BLaER1 treated with 17β-estradiol and CSF1 and Interleukin-3, amounts not matched to agents 10 nM and 100 nM (cell line): Measurements from ENCODE around the gene STAT3.
A peak's percentile ranks its signal among the peaks of the same experiment; 100 is the strongest.
"Not testable (repeated sequence)": the region's sequence is repeated elsewhere in the genome, so short reads cannot be mapped to it uniquely, and the experiment has no call there.

ENCODE experiments used
- H3K27ac ChIP-seq, 11 experiments: shearing (Covaris generic); formaldehyde crosslinking; 2 replicates each; pipeline ENCODE4 v1.8.1; 2022
- H3K27me3 ChIP-seq, 11 experiments: shearing (Covaris generic); formaldehyde crosslinking; 2 replicates each; pipeline ENCODE4 v1.8.1; 2022
- H3K36me3 ChIP-seq, 11 experiments: shearing (Covaris generic); formaldehyde crosslinking; 2 replicates each; pipeline ENCODE4 v1.8.1; 2022
- H3K4me1 ChIP-seq, 10 experiments: shearing (Covaris generic); formaldehyde crosslinking; 2 replicates each; pipeline ENCODE4 v1.8.1; 2022
- H3K4me2 ChIP-seq, 11 experiments: shearing (Covaris generic); formaldehyde crosslinking; 2 replicates each; pipeline ENCODE4 v1.8.1; 2022
- H3K4me3 ChIP-seq, 10 experiments: shearing (Covaris generic); formaldehyde crosslinking; 2 replicates each; pipeline ENCODE4 v1.8.1; 2022
- H3K9ac ChIP-seq, 11 experiments: shearing (Covaris generic); formaldehyde crosslinking; 2 replicates each; pipeline ENCODE4 v1.8.1; 2022
- H3K9me3 ChIP-seq, 11 experiments: shearing (Covaris generic); formaldehyde crosslinking; replicated peaks in 1 of 11; 2 replicates each; pipeline ENCODE4 v1.8.1; 2022
- H4K20me1 ChIP-seq, 11 experiments: shearing (Covaris generic); formaldehyde crosslinking; 2 replicates each; pipeline ENCODE4 v1.8.1; 2022
- Cebpa-rat ChIP-seq, 11 experiments: shearing (Covaris generic); IDR thresholded peaks; 2 replicates each; pipeline ENCODE4 v1.8.1; 2022

Gene STAT3

DNA sequence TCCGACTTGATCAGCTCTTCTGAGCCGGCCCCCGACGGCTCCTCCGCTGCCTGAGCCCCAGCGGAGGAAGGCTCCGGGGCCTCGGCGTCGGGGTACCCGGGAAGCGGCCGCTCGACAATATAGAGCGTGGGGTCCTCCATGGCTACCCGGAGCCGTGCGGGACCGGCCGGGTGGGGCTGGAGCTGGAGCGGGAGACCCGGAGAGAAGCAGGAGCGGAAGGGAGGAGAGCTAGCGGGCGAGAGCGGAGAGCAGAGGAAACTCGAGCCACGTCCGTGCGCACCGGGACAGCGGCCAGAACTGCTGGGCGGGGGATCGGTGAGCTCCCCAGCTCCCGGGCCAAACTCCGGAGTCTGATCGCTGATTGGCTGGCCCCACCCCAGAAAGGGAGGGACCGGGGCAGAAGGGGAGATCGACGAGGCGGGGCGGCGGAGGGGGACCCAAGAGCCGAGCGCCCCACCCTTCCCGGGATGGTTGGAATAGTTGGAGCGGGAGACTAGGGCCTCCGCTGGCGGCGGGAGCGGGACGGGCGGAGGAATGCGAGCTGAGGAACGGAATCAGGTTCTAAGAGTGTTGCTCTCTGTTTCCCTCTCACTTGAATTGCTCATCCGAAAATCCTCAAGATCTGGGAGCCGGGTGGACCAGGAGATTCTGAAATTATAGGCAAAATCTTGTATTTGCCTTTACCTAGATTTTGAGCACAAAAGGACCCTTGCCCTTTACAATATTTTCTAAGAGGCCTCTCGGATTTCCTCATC is 34.9 kb upstream of the STAT3 start, which contains the start of gene CAVIN1:
Gene CAVIN1 (minus strand): TSS at position 299 of the 755 bp plus-strand sequence. CDS start 159 bp downstream, at position 140.
- Histone ChIP-seq H3K4me1 (peaks cover 0 to 53% (median 2%) of the 10 kb centered on the region in 10 experiments; a peak in 7 of 20 replicates), H3K4me3 (peak within 1 kb of the TSS in 2 of 10 experiments; percentile 14 to 17; a peak in 1 of 20 replicates), H3K9me3 (peaks cover 0 to 6% (median 0%) of the 10 kb centered on the region in 11 experiments; a peak in 1 of 22 replicates), H3K4me2 (peak within 1 kb of the TSS in 5 of 11 experiments; percentile 1 to 71 (median 47); a peak in 7 of 22 replicates), H3K27me3 (peaks cover 55 to 76% (median 70%) of the 10 kb centered on the region in 11 experiments), H4K20me1 (peaks cover 0 to 26% (median 0%) of the 10 kb centered on the region in 11 experiments; a peak in 4 of 22 replicates), H3K27ac (no peak within 1 kb of the TSS), H3K36me3 (no peaks in the 10 kb centered on the region), H3K9ac (no peak within 1 kb of the TSS)
- no peak for TF ChIP-seq Cebpa-rat (IDR thresholded peaks at IDR 0.05)

GRCh38 chr17:42422412-42422957 is 34.2 kb upstream of the STAT3 start:
- no peak for TF ChIP-seq Cebpa-rat (IDR thresholded peaks at IDR 0.05)
- peak overlapping the region in 5 of 11 experiments; percentile 1 to 71 (median 47); a peak in 7 of 22 replicates for H3K4me2 ChIP-seq
- no peaks in the 10 kb centered on the region for H3K36me3 ChIP-seq
- H3K27me3 ChIP-seq: peaks cover 55 to 76% (median 70%) of the 10 kb centered on the region in 11 experiments
- H3K4me3 ChIP-seq: peak overlapping the region in 2 of 10 experiments; percentile 14 to 17; a peak in 1 of 20 replicates
- H4K20me1 ChIP-seq: peaks cover 0 to 26% (median 0%) of the 10 kb centered on the region in 11 experiments; a peak in 4 of 22 replicates
- H3K9ac ChIP-seq: no peak overlapping the region
- peaks cover 0 to 6% (median 0%) of the 10 kb centered on the region in 11 experiments; a peak in 1 of 22 replicates for H3K9me3 ChIP-seq
- no peak overlapping the region for H3K27ac ChIP-seq
- peaks cover 0 to 56% (median 2%) of the 10 kb centered on the region in 10 experiments; a peak in 7 of 20 replicates for H3K4me1 ChIP-seq

DNA sequence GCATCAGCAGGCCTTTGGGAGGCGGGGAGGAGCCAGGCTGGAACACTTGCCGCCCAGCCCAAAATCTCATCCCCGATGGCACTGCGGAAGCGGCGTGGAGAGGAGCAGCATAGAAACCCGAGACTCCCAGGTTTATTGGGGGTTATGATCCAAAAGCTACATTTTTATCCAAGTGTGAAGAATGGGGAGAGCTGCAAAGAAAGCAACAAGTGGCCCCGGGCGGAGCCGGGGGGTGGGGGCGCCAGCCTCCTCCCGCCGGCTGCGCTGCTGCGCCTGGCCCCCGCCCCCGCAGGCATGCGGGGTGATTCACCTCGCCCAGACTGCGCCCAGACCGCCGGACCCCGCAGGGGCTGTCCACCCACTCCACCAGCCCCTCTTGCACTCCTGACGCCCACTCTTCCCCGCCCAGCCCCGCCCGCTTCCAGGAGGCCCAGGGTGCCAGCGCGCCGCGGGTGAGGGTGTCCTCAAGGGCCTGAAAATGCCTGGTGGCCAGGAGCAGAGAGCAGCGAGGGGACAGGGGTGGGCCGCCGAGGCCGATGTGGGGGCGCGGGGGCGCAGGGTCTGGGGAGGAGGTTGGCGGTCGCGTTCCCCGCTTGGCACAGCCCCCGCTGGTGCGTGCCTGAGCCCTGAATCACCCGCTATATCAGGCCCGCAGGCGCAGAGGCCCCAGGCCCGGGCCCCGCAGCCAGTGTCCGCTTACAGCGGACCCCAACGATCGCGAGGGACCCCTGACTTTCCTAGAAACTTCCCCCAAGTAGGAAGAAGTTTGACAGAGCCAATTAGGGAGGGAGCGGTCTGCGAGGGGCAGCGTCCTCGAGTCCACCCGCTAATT is 33.5 kb upstream of the STAT3 start:
- Histone ChIP-seq H3K4me1 (peaks cover 0 to 62% (median 2%) of the 10 kb centered on the region in 10 experiments; a peak in 7 of 20 replicates), H3K36me3 (no peaks in the 10 kb centered on the region), H3K9ac (no peak overlapping the region), H3K4me3 (peak overlapping the region in 1 of 10 experiments; percentile 31; a peak in 1 of 20 replicates), H4K20me1 (peaks cover 0 to 26% (median 0%) of the 10 kb centered on the region in 11 experiments; a peak in 4 of 22 replicates), H3K27ac (no peak overlapping the region), H3K9me3 (peaks cover 0 to 6% (median 0%) of the 10 kb centered on the region in 11 experiments; a peak in 1 of 22 replicates), H3K4me2 (peak overlapping the region in 4 of 11 experiments; percentile 23 to 58 (median 48); a peak in 6 of 22 replicates), H3K27me3 (peaks cover 55 to 76% (median 70%) of the 10 kb centered on the region in 11 experiments)
- no peak for TF ChIP-seq Cebpa-rat (IDR thresholded peaks at IDR 0.05)

GRCh38 chr17:42421136-42421506 is 32.9 kb upstream of the STAT3 start:
- peak overlapping the region in 1 of 10 experiments; percentile 31; a peak in 1 of 20 replicates for H3K4me3 ChIP-seq
- no peak for TF ChIP-seq Cebpa-rat (IDR thresholded peaks at IDR 0.05)
- peaks cover 55 to 75% (median 69%) of the 10 kb centered on the region in 11 experiments for H3K27me3 ChIP-seq
- peaks cover 0 to 6% (median 0%) of the 10 kb centered on the region in 11 experiments; a peak in 1 of 22 replicates for H3K9me3 ChIP-seq
- H3K4me1 ChIP-seq: peaks cover 0 to 68% (median 2%) of the 10 kb centered on the region in 10 experiments; a peak in 9 of 20 replicates
- H3K4me2 ChIP-seq: peak overlapping the region in 3 of 11 experiments; percentile 47 to 58 (median 50); a peak in 6 of 22 replicates
- H3K36me3 ChIP-seq: no peaks in the 10 kb centered on the region
- no peak overlapping the region for H3K9ac ChIP-seq
- H4K20me1 ChIP-seq: peaks cover 0 to 26% (median 0%) of the 10 kb centered on the region in 11 experiments; a peak in 4 of 22 replicates
- no peak overlapping the region for H3K27ac ChIP-seq

DNA sequence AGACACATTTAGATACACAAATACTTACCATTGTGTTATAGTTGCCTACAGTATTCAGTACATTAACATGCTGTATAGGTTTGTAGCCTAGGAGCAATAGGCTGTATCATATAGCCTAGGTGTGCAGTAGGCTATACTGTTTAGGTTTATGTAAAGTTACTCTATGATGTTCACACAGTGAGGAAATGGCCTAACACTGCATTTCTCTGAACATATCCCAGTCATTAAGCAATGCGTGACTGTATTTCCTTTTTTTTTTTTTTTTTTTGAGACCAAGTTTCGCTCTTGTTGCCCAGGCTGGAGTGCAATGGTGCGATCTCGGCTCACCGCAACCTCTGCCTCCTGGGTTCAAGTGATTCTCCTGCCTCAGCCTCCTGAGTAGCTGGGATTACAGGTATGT is 29.7 kb upstream of the STAT3 start:
- peak overlapping the region in 4 of 11 experiments; percentile 9 to 76 (median 41); a peak in 6 of 22 replicates for H3K4me2 ChIP-seq

DNA sequence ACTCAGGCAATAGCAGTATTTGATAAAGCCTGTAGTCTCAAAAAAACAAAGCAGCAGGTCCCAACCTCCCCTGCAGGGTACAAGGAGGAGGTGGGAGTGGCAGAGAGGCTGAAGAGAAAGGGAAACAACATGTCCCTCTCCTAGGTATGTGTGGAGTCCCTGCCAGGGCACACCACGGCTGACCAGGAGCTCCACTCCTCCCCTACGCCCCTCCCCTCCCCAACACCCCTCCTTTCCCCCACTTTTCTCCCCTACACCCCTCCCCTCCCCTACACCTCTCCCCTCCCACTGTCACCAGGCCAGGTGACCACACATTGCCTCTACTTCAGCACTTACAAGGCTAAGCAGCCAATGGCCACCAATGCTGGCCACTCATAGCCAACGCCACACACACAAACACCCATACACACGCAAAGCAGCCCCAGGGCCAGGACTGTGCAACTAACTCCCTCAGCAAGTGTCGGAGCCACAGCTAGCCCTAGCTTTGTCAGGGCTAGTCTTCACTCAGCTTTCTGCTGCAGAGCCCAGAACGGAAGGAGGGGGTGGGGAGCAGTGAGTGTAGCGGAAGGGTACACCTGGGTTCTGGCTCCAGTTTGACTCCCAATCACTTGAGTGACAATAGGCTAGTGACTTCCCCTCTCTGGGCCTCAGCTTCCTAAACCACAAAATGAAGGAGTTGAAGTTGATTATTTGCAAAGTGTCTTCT is 26.6 kb upstream of the STAT3 start:
- Histone ChIP-seq H3K9ac (0 out of 22 replicates have a peak overlapping the region, but pooled peaks of 2 of the 11 experiments have one; percentile 6 to 30), H3K27ac (no peak overlapping the region), H3K4me3 (peak overlapping the region in 1 of 10 experiments; percentile 13; a peak in 1 of 20 replicates), H3K27me3 (peaks cover 1 to 13% (median 7%) of the 10 kb centered on the region in 11 experiments), H3K9me3 (no peaks in the 10 kb centered on the region), H4K20me1 (no peaks in the 10 kb centered on the region), H3K36me3 (no peaks in the 10 kb centered on the region), H3K4me2 (peak overlapping the region; percentile 81 to 90 (median 84)), H3K4me1 (peaks cover 18 to 90% (median 23%) of the 10 kb centered on the region in 10 experiments)
- TF ChIP-seq Cebpa-rat (IDR thresholded peaks at IDR 0.05): no peak

More for the DNA sequence above, 29.7 kb upstream of the STAT3 start:
- peaks cover 32 to 44% (median 39%) of the 10 kb centered on the region in 11 experiments for H3K27me3 ChIP-seq
- H3K9me3 ChIP-seq, H3K36me3 ChIP-seq, H3K27ac ChIP-seq, H3K4me3 ChIP-seq, H3K9ac ChIP-seq: not testable (repeated sequence)
- peaks cover 19 to 96% (median 25%) of the 10 kb centered on the region in 10 experiments for H3K4me1 ChIP-seq
- peaks cover 0 to 23% (median 0%) of the 10 kb centered on the region in 11 experiments; a peak in 3 of 22 replicates for H4K20me1 ChIP-seq

GRCh38 chr17:42413464-42414040 is 25.3 kb upstream of the STAT3 start:
- no peak for TF ChIP-seq Cebpa-rat (IDR thresholded peaks at IDR 0.05)
- no peak overlapping the region for H3K9ac ChIP-seq
- no peaks in the 10 kb centered on the region for H4K20me1 ChIP-seq
- H3K9me3 ChIP-seq: no peaks in the 10 kb centered on the region
- H3K27ac ChIP-seq: no peak overlapping the region
- peak overlapping the region in 4 of 11 experiments; percentile 22 to 90 (median 33); a peak in 5 of 22 replicates for H3K4me2 ChIP-seq
- H3K4me1 ChIP-seq: peaks cover 18 to 86% (median 26%) of the 10 kb centered on the region in 10 experiments
- H3K4me3 ChIP-seq: no peak overlapping the region
- no peaks in the 10 kb centered on the region for H3K36me3 ChIP-seq
- no peaks in the 10 kb centered on the region for H3K27me3 ChIP-seq
